Measurements from ENCODE around the gene MAPK8IP2. TPM values are rescaled to one million over a fixed set of nuclear protein-coding genes. Genes with fewer than 3 reads are reported as not detected.

Gene MAPK8IP2
- total and polyA plus RNA-seq, 2 of the 13 experiments (the other 11 are each of a cell fraction or from before 2014, with no cell fraction given) = 1.3 to 2.6 TPM

DNA sequence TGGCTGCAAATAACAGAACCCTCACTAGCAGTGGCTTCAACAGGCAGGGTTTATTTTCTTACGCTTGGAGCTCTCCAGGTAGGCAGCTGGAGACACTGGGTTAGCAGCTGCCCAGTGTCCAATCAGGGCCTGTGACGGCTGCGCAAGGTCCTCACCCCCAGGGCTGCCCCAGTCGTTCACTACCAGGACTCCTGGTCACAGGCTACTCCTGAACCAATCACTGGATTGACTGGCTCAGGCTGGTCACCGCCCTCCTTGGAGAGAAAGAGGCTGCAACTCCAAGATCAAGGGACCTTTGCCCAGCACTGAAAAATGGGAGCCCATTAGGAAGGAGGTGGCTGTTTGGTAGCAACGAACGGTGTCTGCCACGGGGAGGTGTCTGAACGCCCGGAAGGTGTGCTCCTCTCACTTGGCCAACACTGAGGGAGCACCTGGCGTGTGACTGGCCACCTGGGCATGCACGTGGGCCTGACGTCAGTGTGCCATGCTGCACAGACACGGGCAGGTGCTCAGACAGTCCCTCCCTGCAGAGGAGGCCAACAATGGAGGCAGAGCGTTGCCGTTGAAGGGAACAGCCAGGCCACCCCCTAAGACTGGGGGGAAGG lies 22.2 kb downstream of the MAPK8IP2 start (continued):
- TF ChIP-seq TBX2 (CRISPR knock-in tag; IDR thresholded peaks at IDR 0.05; ENCODE audit: borderline replicate concordance) = peak; percentile 78
- TF ChIP-seq RORA (CRISPR knock-in tag; IDR thresholded peaks at IDR 0.05) = no peak
- no peak for TF ChIP-seq ZNF678 (CRISPR knock-in tag; IDR thresholded peaks at IDR 0.05)
- peak; percentile 36 for TF ChIP-seq TEAD3 (CRISPR knock-in tag; optimal IDR thresholded peaks at IDR 0.05; ENCODE audit: borderline replicate concordance)
- TF ChIP-seq BRCA1 (CRISPR knock-in tag; IDR thresholded peaks at IDR 0.05) = no peak
- no peak for TF ChIP-seq TCF7 (IDR thresholded peaks at IDR 0.05; ENCODE audit: low read depth)
- TF ChIP-seq ZKSCAN5 (CRISPR knock-in tag; IDR thresholded peaks at IDR 0.05) = no peak
- TF ChIP-seq ZNF546 (CRISPR knock-in tag; conservative IDR thresholded peaks at IDR 0.05) = no peak
- TF ChIP-seq CREB1 (IDR thresholded peaks at IDR 0.05) = peak; percentile 80
- TF ChIP-seq CREB1 (CRISPR knock-in tag; IDR thresholded peaks at IDR 0.05) = peak; percentile 41; the same call in 1 of the 2 replicates
- no peak for TF ChIP-seq FOXC1 (CRISPR knock-in tag; IDR thresholded peaks at IDR 0.05; ENCODE audit: borderline replicate concordance)
- TF ChIP-seq, protein P1, sequence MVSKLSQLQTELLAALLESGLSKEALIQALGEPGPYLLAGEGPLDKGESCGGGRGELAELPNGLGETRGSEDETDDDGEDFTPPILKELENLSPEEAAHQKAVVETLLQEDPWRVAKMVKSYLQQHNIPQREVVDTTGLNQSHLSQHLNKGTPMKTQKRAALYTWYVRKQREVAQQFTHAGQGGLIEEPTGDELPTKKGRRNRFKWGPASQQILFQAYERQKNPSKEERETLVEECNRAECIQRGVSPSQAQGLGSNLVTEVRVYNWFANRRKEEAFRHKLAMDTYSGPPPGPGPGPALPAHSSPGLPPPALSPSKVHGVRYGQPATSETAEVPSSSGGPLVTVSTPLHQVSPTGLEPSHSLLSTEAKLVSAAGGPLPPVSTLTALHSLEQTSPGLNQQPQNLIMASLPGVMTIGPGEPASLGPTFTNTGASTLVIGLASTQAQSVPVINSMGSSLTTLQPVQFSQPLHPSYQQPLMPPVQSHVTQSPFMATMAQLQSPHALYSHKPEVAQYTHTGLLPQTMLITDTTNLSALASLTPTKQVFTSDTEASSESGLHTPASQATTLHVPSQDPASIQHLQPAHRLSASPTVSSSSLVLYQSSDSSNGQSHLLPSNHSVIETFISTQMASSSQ (IDR thresholded peaks at IDR 0.05; ENCODE audit: low read depth) = no peak
- TF ChIP-seq, protein P1 (CRISPR knock-in tag; IDR thresholded peaks at IDR 0.05; ENCODE audit: borderline replicate concordance) = 0 out of 2 replicates have a peak, but pooled peaks have one; percentile 28
- no peak for TF ChIP-seq REL (CRISPR knock-in tag; conservative IDR thresholded peaks at IDR 0.05)
- TF ChIP-seq HNF4A (CRISPR knock-in tag; IDR thresholded peaks at IDR 0.05) = peak; percentile 23; the same call in 1 of the 2 replicates
- TF ChIP-seq, protein P2, sequence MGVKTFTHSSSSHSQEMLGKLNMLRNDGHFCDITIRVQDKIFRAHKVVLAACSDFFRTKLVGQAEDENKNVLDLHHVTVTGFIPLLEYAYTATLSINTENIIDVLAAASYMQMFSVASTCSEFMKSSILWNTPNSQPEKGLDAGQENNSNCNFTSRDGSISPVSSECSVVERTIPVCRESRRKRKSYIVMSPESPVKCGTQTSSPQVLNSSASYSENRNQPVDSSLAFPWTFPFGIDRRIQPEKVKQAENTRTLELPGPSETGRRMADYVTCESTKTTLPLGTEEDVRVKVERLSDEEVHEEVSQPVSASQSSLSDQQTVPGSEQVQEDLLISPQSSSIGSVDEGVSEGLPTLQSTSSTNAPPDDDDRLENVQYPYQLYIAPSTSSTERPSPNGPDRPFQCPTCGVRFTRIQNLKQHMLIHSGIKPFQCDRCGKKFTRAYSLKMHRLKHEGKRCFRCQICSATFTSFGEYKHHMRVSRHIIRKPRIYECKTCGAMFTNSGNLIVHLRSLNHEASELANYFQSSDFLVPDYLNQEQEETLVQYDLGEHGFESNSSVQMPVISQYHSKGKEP (CRISPR knock-in tag; IDR thresholded peaks at IDR 0.05) = no peak
- TF ChIP-seq NRL (CRISPR knock-in tag; IDR thresholded peaks at IDR 0.05; ENCODE audit: borderline replicate concordance) = no peak; the same call in 1 of the 2 replicates
- TF ChIP-seq MYC (CRISPR knock-in tag; IDR thresholded peaks at IDR 0.05; ENCODE audit: borderline replicate concordance) = peak; percentile 72
- TF ChIP-seq TAF15 (IDR thresholded peaks at IDR 0.05; ENCODE audit: low read depth, low read length, poor library complexity, severe bottlenecking) = no peak
- TF ChIP-seq MTF2 (CRISPR knock-in tag; IDR thresholded peaks at IDR 0.05; ENCODE audit: borderline replicate concordance) = no peak
- TF ChIP-seq, protein P3, sequence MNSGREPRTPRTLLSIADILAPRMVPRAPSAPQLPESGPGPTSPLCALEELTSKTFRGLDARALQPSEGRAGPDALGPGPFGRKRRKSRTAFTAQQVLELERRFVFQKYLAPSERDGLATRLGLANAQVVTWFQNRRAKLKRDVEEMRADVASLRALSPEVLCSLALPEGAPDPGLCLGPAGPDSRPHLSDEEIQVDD (CRISPR knock-in tag; IDR thresholded peaks at IDR 0.05; ENCODE audit: borderline replicate concordance) = 0 out of 2 replicates have a peak, but pooled peaks have one; percentile 50
- no peak for TF ChIP-seq ZFP41 (CRISPR knock-in tag; IDR thresholded peaks at IDR 0.05; ENCODE audit: borderline replicate concordance)
- TF ChIP-seq, protein P4, sequence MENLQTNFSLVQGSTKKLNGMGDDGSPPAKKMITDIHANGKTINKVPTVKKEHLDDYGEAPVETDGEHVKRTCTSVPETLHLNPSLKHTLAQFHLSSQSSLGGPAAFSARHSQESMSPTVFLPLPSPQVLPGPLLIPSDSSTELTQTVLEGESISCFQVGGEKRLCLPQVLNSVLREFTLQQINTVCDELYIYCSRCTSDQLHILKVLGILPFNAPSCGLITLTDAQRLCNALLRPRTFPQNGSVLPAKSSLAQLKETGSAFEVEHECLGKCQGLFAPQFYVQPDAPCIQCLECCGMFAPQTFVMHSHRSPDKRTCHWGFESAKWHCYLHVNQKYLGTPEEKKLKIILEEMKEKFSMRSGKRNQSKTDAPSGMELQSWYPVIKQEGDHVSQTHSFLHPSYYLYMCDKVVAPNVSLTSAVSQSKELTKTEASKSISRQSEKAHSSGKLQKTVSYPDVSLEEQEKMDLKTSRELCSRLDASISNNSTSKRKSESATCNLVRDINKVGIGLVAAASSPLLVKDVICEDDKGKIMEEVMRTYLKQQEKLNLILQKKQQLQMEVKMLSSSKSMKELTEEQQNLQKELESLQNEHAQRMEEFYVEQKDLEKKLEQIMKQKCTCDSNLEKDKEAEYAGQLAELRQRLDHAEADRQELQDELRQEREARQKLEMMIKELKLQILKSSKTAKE (CRISPR knock-in tag; IDR thresholded peaks at IDR 0.05; ENCODE audit: borderline replicate concordance) = no peak
